GM12873 (cell line): Measurements from ENCODE around the gene CYRIA.

Source experiments
- CTCF ChIP-seq: IDR thresholded peaks from 2 replicates; pipeline ENCODE4 v1.5.1; 2012; ENCODE audit warnings: low read depth, mild to moderate bottlenecking, moderate library complexity, low read length, control low read depth; ENCODE audit not compliant: insufficient read depth; ENCODE audit errors: missing control alignments

Gene CYRIA

GRCh38 chr2:16649353-16650286 is 16.0 kb downstream of the CYRIA start:
- TF ChIP-seq CTCF = no peak

GRCh38 chr2:16647992-16648617 is 17.5 kb downstream of the CYRIA start:
- TF ChIP-seq CTCF = no peak

GRCh38 chr2:16645775-16646559 is 19.7 kb downstream of the CYRIA start:
- TF ChIP-seq CTCF = no peak

DNA sequence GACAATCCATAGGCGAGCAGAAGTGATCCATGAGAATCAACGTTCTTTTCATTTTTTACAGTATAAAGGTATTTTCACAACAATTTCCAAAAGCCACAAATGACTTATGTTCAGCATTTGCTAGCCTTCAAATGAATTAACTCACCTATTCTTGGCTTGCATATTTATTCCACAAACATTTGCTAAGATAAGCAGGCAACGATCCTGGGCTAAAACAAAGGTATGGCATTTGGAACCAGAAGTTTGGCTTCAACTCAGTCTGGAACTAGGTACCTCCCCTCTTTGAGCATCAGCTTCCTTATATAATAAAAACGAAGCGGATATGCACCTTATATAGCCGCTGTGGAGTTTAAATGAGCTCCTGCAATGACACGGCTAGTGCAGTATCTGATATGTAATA is 20.5 kb downstream of the CYRIA start:
- no peak for TF ChIP-seq CTCF

- TF ChIP-seq CTCF = no peak
Observed at GRCh38 chr2:16644221-16644925, 21.3 kb downstream of the CYRIA start.

DNA sequence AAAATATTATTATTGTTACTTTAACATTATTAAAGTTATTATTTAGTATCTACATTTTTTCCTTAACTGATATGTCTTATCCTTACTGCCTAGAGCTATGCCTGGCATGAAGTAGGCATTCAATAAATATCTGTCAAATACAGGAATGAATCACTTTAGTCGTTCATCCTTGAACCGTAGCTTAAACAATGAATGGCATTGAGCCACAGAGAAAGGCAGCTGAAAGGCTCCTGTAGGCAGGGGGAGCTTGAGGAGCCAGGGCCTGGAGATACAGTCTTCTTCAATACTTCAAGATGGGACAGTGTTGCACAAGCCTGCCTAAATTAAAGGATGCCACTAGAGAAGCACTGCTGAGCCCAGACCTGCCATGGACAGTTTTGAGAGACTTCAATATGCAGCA is 22.5 kb downstream of the CYRIA start:
- no peak for TF ChIP-seq CTCF
